ENCODE measurements around the gene RAB7A. TPM values are rescaled to one million over a fixed set of nuclear protein-coding genes. Genes with fewer than 3 reads are reported as not detected.

RAB7A gene
- total and polyA plus RNA-seq, 2 of the 13 experiments (the other 11 are each of a cell fraction or from before 2014, with no cell fraction given): 26.5 to 182 TPM

DNA sequence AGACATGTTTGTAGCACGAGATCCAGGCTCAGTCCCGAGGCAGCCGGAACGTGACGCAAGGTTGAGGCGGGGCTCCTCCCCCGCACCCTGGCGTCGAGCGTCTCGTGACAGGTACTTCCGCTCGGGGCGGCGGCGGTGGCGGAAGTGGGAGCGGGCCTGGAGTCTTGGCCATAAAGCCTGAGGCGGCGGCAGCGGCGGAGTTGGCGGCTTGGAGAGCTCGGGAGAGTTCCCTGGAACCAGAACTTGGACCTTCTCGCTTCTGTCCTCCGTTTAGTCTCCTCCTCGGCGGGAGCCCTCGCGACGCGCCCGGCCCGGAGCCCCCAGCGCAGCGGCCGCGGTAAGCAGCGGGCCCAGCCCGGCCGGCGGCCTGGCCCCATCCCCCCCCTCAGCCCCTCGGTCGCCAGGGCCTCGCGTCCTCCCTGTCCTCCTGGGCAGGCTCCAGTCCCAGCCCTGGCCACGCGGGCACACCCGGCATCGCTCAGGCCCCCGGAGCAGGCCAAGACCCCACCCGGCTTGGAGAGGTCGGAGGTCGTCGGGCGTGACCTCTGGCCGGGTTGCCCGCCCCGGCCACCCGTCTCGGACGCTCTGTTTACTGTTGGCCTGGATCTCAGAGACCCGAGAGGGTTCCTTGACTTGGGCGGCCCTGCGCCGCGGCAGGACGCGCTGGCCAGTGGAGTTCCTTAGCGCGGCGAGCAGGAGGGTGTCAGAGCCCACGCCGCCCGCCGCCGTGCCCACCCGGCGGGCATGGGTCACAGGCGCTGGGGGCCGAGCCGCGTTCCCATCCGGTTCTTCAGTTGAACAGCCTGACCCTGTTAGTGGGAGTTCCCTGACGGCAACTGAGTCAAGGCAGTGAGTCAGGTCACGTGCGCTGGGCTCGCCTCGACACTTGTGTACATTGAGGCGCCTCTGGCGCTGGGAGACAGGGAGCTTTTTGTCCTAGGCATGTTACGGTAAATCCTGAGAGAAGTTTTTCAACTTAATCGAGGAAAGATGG lies at the start of gene RAB7A (continued):
- TF ChIP-seq ARNT2 (CRISPR knock-in tag; IDR thresholded peaks at IDR 0.05; ENCODE audit: low read depth) (peak; percentile 57), NR2F1 (CRISPR knock-in tag; IDR thresholded peaks at IDR 0.05) (peak; percentile 54 to 79; a peak in 3 of 4 replicates), ATM (IDR thresholded peaks at IDR 0.05; ENCODE audit: borderline replicate concordance) (no peak), HDAC1 (CRISPR knock-in tag; IDR thresholded peaks at IDR 0.05) (peak; percentile 57), SMYD3 (CRISPR knock-in tag; IDR thresholded peaks at IDR 0.05) (0 out of 2 replicates have a peak, but pooled peaks have one; percentile 42), ZNF513 (CRISPR knock-in tag; conservative IDR thresholded peaks at IDR 0.05) (0 out of 2 replicates have a peak, but pooled peaks have one; percentile 75), AGO2 (optimal IDR thresholded peaks at IDR 0.05; ENCODE audit: low read depth, low read length) (peak; percentile 90), ZNF607 (CRISPR knock-in tag; IDR thresholded peaks at IDR 0.05; ENCODE audit: borderline replicate concordance) (peak; percentile 92), ZNF687 (CRISPR knock-in tag; IDR thresholded peaks at IDR 0.05) (peak; percentile 93), ZC3H4 (CRISPR knock-in tag; IDR thresholded peaks at IDR 0.05; ENCODE audit: borderline replicate concordance) (no peak), ZNF331 (CRISPR knock-in tag; IDR thresholded peaks at IDR 0.05) (peak; percentile 85), HMG20B (CRISPR knock-in tag; conservative IDR thresholded peaks at IDR 0.05) (no peak), MTF2 (CRISPR knock-in tag; IDR thresholded peaks at IDR 0.05; ENCODE audit: borderline replicate concordance) (no peak), SPEN (CRISPR knock-in tag; IDR thresholded peaks at IDR 0.05; ENCODE audit: low read depth) (peak; percentile 80), KLF11 (CRISPR knock-in tag; IDR thresholded peaks at IDR 0.05) (no peak), MYC (CRISPR knock-in tag; IDR thresholded peaks at IDR 0.05; ENCODE audit: borderline replicate concordance) (peak; percentile 83; the same call in 1 of the 2 replicates), SP5 (CRISPR knock-in tag; IDR thresholded peaks at IDR 0.05; ENCODE audit: borderline replicate concordance, low read depth) (peak; percentile 73; the same call in 1 of the 2 replicates)
- TF ChIP-seq, protein P1, sequence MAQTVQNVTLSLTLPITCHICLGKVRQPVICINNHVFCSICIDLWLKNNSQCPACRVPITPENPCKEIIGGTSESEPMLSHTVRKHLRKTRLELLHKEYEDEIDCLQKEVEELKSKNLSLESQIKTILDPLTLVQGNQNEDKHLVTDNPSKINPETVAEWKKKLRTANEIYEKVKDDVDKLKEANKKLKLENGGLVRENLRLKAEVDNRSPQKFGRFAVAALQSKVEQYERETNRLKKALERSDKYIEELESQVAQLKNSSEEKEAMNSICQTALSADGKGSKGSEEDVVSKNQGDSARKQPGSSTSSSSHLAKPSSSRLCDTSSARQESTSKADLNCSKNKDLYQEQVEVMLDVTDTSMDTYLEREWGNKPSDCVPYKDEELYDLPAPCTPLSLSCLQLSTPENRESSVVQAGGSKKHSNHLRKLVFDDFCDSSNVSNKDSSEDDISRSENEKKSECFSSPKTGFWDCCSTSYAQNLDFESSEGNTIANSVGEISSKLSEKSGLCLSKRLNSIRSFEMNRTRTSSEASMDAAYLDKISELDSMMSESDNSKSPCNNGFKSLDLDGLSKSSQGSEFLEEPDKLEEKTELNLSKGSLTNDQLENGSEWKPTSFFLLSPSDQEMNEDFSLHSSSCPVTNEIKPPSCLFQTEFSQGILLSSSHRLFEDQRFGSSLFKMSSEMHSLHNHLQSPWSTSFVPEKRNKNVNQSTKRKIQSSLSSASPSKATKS (CRISPR knock-in tag; IDR thresholded peaks at IDR 0.05): no peak
- TF ChIP-seq, protein P2, sequence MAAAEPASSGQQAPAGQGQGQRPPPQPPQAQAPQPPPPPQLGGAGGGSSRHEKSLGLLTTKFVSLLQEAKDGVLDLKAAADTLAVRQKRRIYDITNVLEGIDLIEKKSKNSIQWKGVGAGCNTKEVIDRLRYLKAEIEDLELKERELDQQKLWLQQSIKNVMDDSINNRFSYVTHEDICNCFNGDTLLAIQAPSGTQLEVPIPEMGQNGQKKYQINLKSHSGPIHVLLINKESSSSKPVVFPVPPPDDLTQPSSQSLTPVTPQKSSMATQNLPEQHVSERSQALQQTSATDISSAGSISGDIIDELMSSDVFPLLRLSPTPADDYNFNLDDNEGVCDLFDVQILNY (CRISPR knock-in tag; conservative IDR thresholded peaks at IDR 0.05): peak; percentile 32; the same call in 1 of the 2 replicates
